BLaER1 treated with 17β-estradiol and CSF1 and Interleukin-3, amounts not matched to agents 10 nM and 100 nM (cell line): ENCODE measurements around the gene WWOX.
A peak's percentile ranks its signal among the peaks of the same experiment; 100 is the strongest.

Experiments used
- H3K27ac ChIP-seq, 11 experiments: shearing (Covaris generic); formaldehyde crosslinking; 2 replicates each; pipeline ENCODE4 v1.8.1; 2022
- H3K27me3 ChIP-seq, 11 experiments: shearing (Covaris generic); formaldehyde crosslinking; 2 replicates each; pipeline ENCODE4 v1.8.1; 2022
- H3K36me3 ChIP-seq, 11 experiments: shearing (Covaris generic); formaldehyde crosslinking; 2 replicates each; pipeline ENCODE4 v1.8.1; 2022
- H3K4me1 ChIP-seq, 10 experiments: shearing (Covaris generic); formaldehyde crosslinking; 2 replicates each; pipeline ENCODE4 v1.8.1; 2022
- H3K4me2 ChIP-seq, 11 experiments: shearing (Covaris generic); formaldehyde crosslinking; 2 replicates each; pipeline ENCODE4 v1.8.1; 2022
- H3K4me3 ChIP-seq, 10 experiments: shearing (Covaris generic); formaldehyde crosslinking; 2 replicates each; pipeline ENCODE4 v1.8.1; 2022
- H3K9ac ChIP-seq, 11 experiments: shearing (Covaris generic); formaldehyde crosslinking; 2 replicates each; pipeline ENCODE4 v1.8.1; 2022
- H3K9me3 ChIP-seq, 11 experiments: shearing (Covaris generic); formaldehyde crosslinking; replicated peaks in 1 of 11; 2 replicates each; pipeline ENCODE4 v1.8.1; 2022
- H4K20me1 ChIP-seq, 11 experiments: shearing (Covaris generic); formaldehyde crosslinking; 2 replicates each; pipeline ENCODE4 v1.8.1; 2022
- Cebpa-rat ChIP-seq, 11 experiments: shearing (Covaris generic); IDR thresholded peaks; 2 replicates each; pipeline ENCODE4 v1.8.1; 2022

The WWOX gene

GRCh38 chr16:78706637-78707036 is 607.2 kb downstream of the WWOX start:
- Histone ChIP-seq H3K4me2 (no peak overlapping the region), H4K20me1 (no peaks in the 10 kb centered on the region), H3K36me3 (no peaks in the 10 kb centered on the region), H3K27ac (no peak overlapping the region), H3K9me3 (peaks cover 0 to 5% (median 0%) of the 10 kb centered on the region in 11 experiments; a peak in 1 of 22 replicates), H3K27me3 (no peaks in the 10 kb centered on the region), H3K4me3 (no peak overlapping the region), H3K9ac (peak overlapping the region in 1 of 11 experiments; percentile 41; a peak in 1 of 22 replicates), H3K4me1 (no peaks in the 10 kb centered on the region)
- TF ChIP-seq Cebpa-rat (IDR thresholded peaks at IDR 0.05): no peak

GRCh38 chr16:78709137-78709884 is 609.9 kb downstream of the WWOX start:
- H3K36me3 ChIP-seq: no peaks in the 10 kb centered on the region
- H4K20me1 ChIP-seq: no peaks in the 10 kb centered on the region
- H3K27ac ChIP-seq: no peak overlapping the region
- peaks cover 0 to 5% (median 0%) of the 10 kb centered on the region in 11 experiments; a peak in 1 of 22 replicates for H3K9me3 ChIP-seq
- no peak for TF ChIP-seq Cebpa-rat (IDR thresholded peaks at IDR 0.05)
- no peak overlapping the region for H3K4me2 ChIP-seq
- H3K4me3 ChIP-seq: no peak overlapping the region
- H3K4me1 ChIP-seq: no peaks in the 10 kb centered on the region
- no peaks in the 10 kb centered on the region for H3K27me3 ChIP-seq
- H3K9ac ChIP-seq: no peak overlapping the region

GRCh38 chr16:78715106-78715505 is 615.7 kb downstream of the WWOX start:
- TF ChIP-seq Cebpa-rat (IDR thresholded peaks at IDR 0.05): no peak
- Histone ChIP-seq H3K9me3 (no peaks in the 10 kb centered on the region), H3K4me3 (no peak overlapping the region), H3K4me1 (no peaks in the 10 kb centered on the region), H3K27ac (no peak overlapping the region), H3K27me3 (no peaks in the 10 kb centered on the region), H3K36me3 (no peaks in the 10 kb centered on the region), H3K9ac (no peak overlapping the region), H3K4me2 (no peak overlapping the region), H4K20me1 (no peaks in the 10 kb centered on the region)

- TF ChIP-seq Cebpa-rat (IDR thresholded peaks at IDR 0.05): no peak
- Histone ChIP-seq H3K27me3 (no peaks in the 10 kb centered on the region), H4K20me1 (no peaks in the 10 kb centered on the region), H3K9ac (no peak overlapping the region), H3K4me1 (no peaks in the 10 kb centered on the region), H3K36me3 (no peaks in the 10 kb centered on the region), H3K4me3 (no peak overlapping the region), H3K4me2 (no peak overlapping the region), H3K27ac (no peak overlapping the region), H3K9me3 (no peaks in the 10 kb centered on the region)
Measured at GRCh38 chr16:78715673-78716072, 616.2 kb downstream of the WWOX start.

- Histone ChIP-seq H3K9me3 (no peaks in the 10 kb centered on the region), H3K4me3 (no peak overlapping the region), H3K4me1 (no peaks in the 10 kb centered on the region), H3K9ac (no peak overlapping the region), H4K20me1 (no peaks in the 10 kb centered on the region), H3K4me2 (no peak overlapping the region), H3K27me3 (no peaks in the 10 kb centered on the region), H3K36me3 (no peaks in the 10 kb centered on the region), H3K27ac (no peak overlapping the region)
- no peak for TF ChIP-seq Cebpa-rat (IDR thresholded peaks at IDR 0.05)
Measured at GRCh38 chr16:78718141-78718540, 618.7 kb downstream of the WWOX start.

- Histone ChIP-seq H3K4me3 (no peak overlapping the region), H3K36me3 (no peaks in the 10 kb centered on the region), H4K20me1 (no peaks in the 10 kb centered on the region), H3K4me2 (no peak overlapping the region), H3K9ac (no peak overlapping the region), H3K27me3 (no peaks in the 10 kb centered on the region), H3K9me3 (0 out of 22 replicates have a peak, but pooled peaks cover 0 to under 1% (median 0%) of the 10 kb centered on the region in 11 experiments), H3K27ac (no peak overlapping the region), H3K4me1 (no peaks in the 10 kb centered on the region)
- no peak for TF ChIP-seq Cebpa-rat (IDR thresholded peaks at IDR 0.05)
Measured at GRCh38 chr16:78720416-78720815, 621.0 kb downstream of the WWOX start.

GRCh38 chr16:78727536-78727935 is 628.1 kb downstream of the WWOX start:
- Histone ChIP-seq H3K4me1 (peaks cover 0 to 17% (median 12%) of the 10 kb centered on the region in 10 experiments; a peak in 16 of 20 replicates), H3K36me3 (no peaks in the 10 kb centered on the region), H3K4me2 (peak overlapping the region in 2 of 11 experiments; percentile 61 to 67; a peak in 2 of 22 replicates)

GRCh38 chr16:78729687-78730086 is 630.2 kb downstream of the WWOX start:
- H4K20me1 ChIP-seq: no peaks in the 10 kb centered on the region
- no peak overlapping the region for H3K4me2 ChIP-seq
- H3K27ac ChIP-seq: no peak overlapping the region
- no peaks in the 10 kb centered on the region for H3K27me3 ChIP-seq
- no peak overlapping the region for H3K9ac ChIP-seq
- no peaks in the 10 kb centered on the region for H3K36me3 ChIP-seq
- H3K9me3 ChIP-seq: 0 out of 22 replicates have a peak, but pooled peaks cover 0 to 3% (median 0%) of the 10 kb centered on the region in 11 experiments
- H3K4me3 ChIP-seq: no peak overlapping the region
- H3K4me1 ChIP-seq: peaks cover 0 to 17% (median 12%) of the 10 kb centered on the region in 10 experiments; a peak in 16 of 20 replicates
- TF ChIP-seq Cebpa-rat (IDR thresholded peaks at IDR 0.05): no peak

More at GRCh38 chr16:78727536-78727935, 628.1 kb downstream of the WWOX start:
- TF ChIP-seq Cebpa-rat (IDR thresholded peaks at IDR 0.05): no peak
- Histone ChIP-seq H4K20me1 (no peaks in the 10 kb centered on the region), H3K27ac (peak overlapping the region in 6 of 11 experiments; percentile 32 to 71 (median 66); a peak in 11 of 22 replicates), H3K27me3 (no peaks in the 10 kb centered on the region), H3K9ac (no peak overlapping the region), H3K4me3 (no peak overlapping the region), H3K9me3 (0 out of 22 replicates have a peak, but pooled peaks cover 0 to 3% (median 0%) of the 10 kb centered on the region in 11 experiments)

- H3K4me3 ChIP-seq: no peak overlapping the region
- H3K9me3 ChIP-seq: no peaks in the 10 kb centered on the region
- H3K4me2 ChIP-seq: no peak overlapping the region
- H3K36me3 ChIP-seq: no peaks in the 10 kb centered on the region
- TF ChIP-seq Cebpa-rat (IDR thresholded peaks at IDR 0.05): no peak
- peaks cover 0 to 9% (median 4%) of the 10 kb centered on the region in 10 experiments; a peak in 15 of 20 replicates for H3K4me1 ChIP-seq
- no peaks in the 10 kb centered on the region for H4K20me1 ChIP-seq
- H3K27ac ChIP-seq: no peak overlapping the region
- no peaks in the 10 kb centered on the region for H3K27me3 ChIP-seq
- no peak overlapping the region for H3K9ac ChIP-seq
Measured at GRCh38 chr16:78731785-78732184, 632.3 kb downstream of the WWOX start.

- H3K27me3 ChIP-seq: no peaks in the 10 kb centered on the region
- H3K4me1 ChIP-seq: no peaks in the 10 kb centered on the region
- no peak; a peak in 1 of 22 replicates for TF ChIP-seq Cebpa-rat (IDR thresholded peaks at IDR 0.05)
- H3K4me3 ChIP-seq: no peak overlapping the region
- H3K27ac ChIP-seq: no peak overlapping the region
- H3K9ac ChIP-seq: no peak overlapping the region
- H3K9me3 ChIP-seq: no peaks in the 10 kb centered on the region
- no peaks in the 10 kb centered on the region for H4K20me1 ChIP-seq
- H3K36me3 ChIP-seq: no peaks in the 10 kb centered on the region
- no peak overlapping the region for H3K4me2 ChIP-seq
Measured at GRCh38 chr16:78732696-78733095, 633.2 kb downstream of the WWOX start.
